Heart right ventricle (tissue), 16 donors: ENCODE results near the gene MED14. TPM values are rescaled to one million over a fixed set of nuclear protein-coding genes. Genes with fewer than 3 reads are reported as not detected.

Source experiments
- ATAC-seq, 8 donors: fragments of 200-7000 bp; cut with Tn5 transposase; one replicate each; pipeline ENCODE4 v1.9.1; 2020; ENCODE audit warnings: mild to moderate bottlenecking in 8 of 8, moderate library complexity in 8 of 8, moderate number of reproducible peaks in 1 of 8
- DNase-seq, 2 donors: peaks; one replicate each; pipeline ENCODE4 v3.0.0-alpha.2; 2020
- H3K27ac ChIP-seq, 10 donors: fragments of 200-600 bp; sonication (generic) in 2 of 10; one replicate each; pipeline versions ENCODE4 v1.5.0 to v1.8.0; 2020 to 2022; ENCODE audit warnings: mild to moderate bottlenecking in 3 of 10
- H3K27me3 ChIP-seq, 7 donors: fragments of 200-600 bp; one replicate each; pipeline ENCODE4 v1.8.0; 2021 to 2022; ENCODE audit warnings: mild to moderate bottlenecking in 2 of 7
- H3K36me3 ChIP-seq, 9 donors: fragments of 200-600 bp; sonication (generic) in 1 of 9; one replicate each; pipeline versions ENCODE4 v1.5.0 to v1.8.0; 2020 to 2022; ENCODE audit warnings: mild to moderate bottlenecking in 2 of 9
- H3K4me1 ChIP-seq, 9 donors: fragments of 200-600 bp; sonication (generic) in 1 of 9; one replicate each; pipeline versions ENCODE4 v1.5.0 to v1.8.0; 2020 to 2022; ENCODE audit warnings: mild to moderate bottlenecking in 4 of 9
- H3K4me3 ChIP-seq, 10 donors: fragments of 200-600 bp; sonication (generic) in 2 of 10; one replicate each; pipeline versions ENCODE4 v1.5.0 to v1.8.0; 2020 to 2022; ENCODE audit warnings: mild to moderate bottlenecking in 7 of 10, moderate library complexity in 2 of 10
- H3K9me3 ChIP-seq, 11 donors: fragments of 200-600 bp in 10 of 11; sonication (generic) in 2 of 11; one replicate each; pipeline versions ENCODE4 v1.5.0 to v1.8.0; 2013 to 2022; ENCODE audit warnings: mild to moderate bottlenecking in 2 of 11, control low read depth in 1 of 11, moderate library complexity in 1 of 11
- CTCF ChIP-seq, 9 donors: fragments of 200-600 bp; sonication (generic) in 2 of 9; IDR thresholded peaks; one replicate each; pipeline versions ENCODE4 v1.5.0 to v1.8.0; 2021 to 2022; ENCODE audit warnings: antibody characterized with exemption in 9 of 9, mild to moderate bottlenecking in 5 of 9, moderate library complexity in 1 of 9
- WGBS, 2 donors: extraction: QIAGEN DNeasy Blood & Tissue Kit; methylation state at CpG; one replicate each; pipeline ENCODE4 v1.1.7; 2013; ENCODE audit warnings: inconsistent platforms in 1 of 2; 5-methylcytosine and 5-hydroxymethylcytosine counted together
- intact Hi-C, 10 donors: fragments of 100-400 bp; cut with DNase I; formaldehyde crosslinking; loops; one replicate each; pipeline versions ENCODE4 v1.11.1 to v1.14.2; 2022
- polyA plus RNA-seq, 2 donors: library from polyadenylated mRNA; stranded (reverse); fragments of 200-250 nt; gene quantifications; one replicate each; pipeline ENCODE4 v1.2.3, GENCODE V29; 2013
- total RNA-seq, 10 donors: library from RNA; stranded (reverse); fragmentation: NEBNext Ultra II Directional in 3 of 10; extraction: Animal tissue kit (Norgen Biotek cat#: 25700) in 3 of 10; gene quantifications; one replicate each; pipeline versions ENCODE4 v1.2.1 to v1.2.4, GENCODE V29; 2021 to 2023
- donor health status: Arrhythmogenic right ventricular cardiomyopathy.
- donor health status: ischemic (EF 13 %, LVEDD 7.1; RV severe dilation, severe dysfunction).
- donor health status: healthy with polysubstance abuse.
- donor health status: DM: no; HTN: yes; CAD: no.
- donor health status: DM: no; HTN: no; CAD: no.
- donor health status: ischemic (EF 25% LVEDD 6.9; RV normal size, moderate dysfunction).
- donor health status: ischemic (EF 25% LVEDD 5.7; RV mildly dilated, moderate dysfunction).
- donor health status: healthy.
- donor health status: DM: yes; HTN: yes; CAD: no.
- donor health status: Ischemic cardiomyopathy.
- donor health status: ischemic (EF 35%, LVEDD 5.7; RV mildly dilated, moderate dysfunction).
- donor health status: nonischemic (EF 11% LVEDD 7.7; RV severe dilation, severe dysfunction).
- donor health status: DM: yes; HTN: yes; CAD: no.
- donor health status: PGD.
- donor health status: ischemic (EF 29% LVEDD 5.4; RV normal size, mild dysfunction).
- donor health status: nonischemic (EF 23%, LVEDD 6.1; RV moderate dilation, normal function).

The MED14 gene
- total and polyA plus RNA-seq, 12 donors, result 7.1 to 44.9 (median 33.1) TPM

DNA sequence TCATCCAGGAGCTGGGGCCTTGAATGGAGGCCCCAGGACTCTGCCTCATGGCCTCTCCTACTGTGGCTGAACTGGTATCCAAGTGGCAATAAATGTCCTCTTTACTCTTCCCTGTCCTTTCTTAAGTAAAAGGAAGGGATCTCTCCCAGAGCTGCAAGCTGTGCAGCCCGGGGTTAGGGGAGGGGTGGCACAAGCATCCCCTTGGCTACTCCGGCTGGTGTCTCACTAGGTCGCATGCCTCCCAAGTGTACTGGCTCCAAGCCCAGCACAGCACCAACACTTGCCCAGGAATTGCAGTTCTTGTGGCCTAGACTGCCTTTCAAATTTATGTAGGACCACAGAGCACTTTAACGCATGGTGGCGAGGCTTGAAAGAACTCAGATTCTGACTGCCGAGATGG, 44.7 kb upstream of the MED14 start:
- H3K36me3 ChIP-seq, result no peaks in the 10 kb centered on the region
- intact Hi-C loops, result loop anchor here in 1 of 10 donors (10.0 kb wide), 1 partner anchor 45 kb away; the partner anchor contains the start of gene MED14
- 46 to 63% methylated on average over 6 of the region's 6 CpGs for WGBS, 2 donors

DNA sequence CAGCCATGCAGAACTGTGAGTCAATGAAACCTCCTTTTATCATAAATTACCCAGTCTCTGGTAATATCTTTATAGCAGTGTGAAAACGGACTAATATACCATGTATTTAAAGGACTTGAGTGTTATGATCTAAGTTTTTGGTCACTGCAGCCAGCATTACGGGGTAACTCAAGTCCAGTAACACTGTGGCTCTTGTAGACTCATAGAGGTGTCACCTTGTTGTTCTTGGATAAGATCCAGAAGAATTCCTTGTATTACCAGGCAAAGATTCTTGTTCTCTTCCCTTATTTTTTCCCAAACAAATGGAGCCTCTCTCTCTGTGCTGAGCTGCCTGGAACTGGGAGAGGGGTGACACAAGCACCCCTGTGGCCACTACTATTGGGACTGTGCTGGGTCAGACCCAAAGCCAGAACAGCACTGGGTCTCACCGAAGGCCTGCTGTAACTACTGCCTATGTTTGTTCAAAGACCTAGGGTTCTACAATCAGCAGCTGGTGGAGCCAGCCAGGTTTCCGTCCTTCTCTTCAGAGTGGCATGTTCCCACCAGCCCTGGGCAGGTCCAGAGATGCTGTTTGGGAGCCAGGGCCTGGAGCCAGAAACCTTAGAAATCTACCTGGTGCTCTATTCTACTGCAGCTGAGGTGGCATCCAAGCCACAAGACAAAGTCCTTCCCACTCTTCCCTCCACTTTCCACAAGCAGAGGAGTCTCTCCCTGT, 43.7 kb upstream of the MED14 start:
- H3K9me3 ChIP-seq, result no peaks in the 10 kb centered on the region
- H3K4me3 ChIP-seq, result no peak overlapping the region
- DNase-seq (no peak), ATAC-seq (no peak)
- no peaks in the 10 kb centered on the region for H3K36me3 ChIP-seq
- H3K27me3 ChIP-seq, result peaks cover 0 to 84% (median 0%) of the 10 kb centered on the region in 7 donors
- no peak overlapping the region for H3K27ac ChIP-seq
- peaks cover 0 to 4% (median 0%) of the 10 kb centered on the region in 9 donors for H3K4me1 ChIP-seq
- 57 to 69% methylated on average over 4 of the region's 4 CpGs for WGBS, 2 donors
- intact Hi-C loops, result no loop called here
- no peak for TF ChIP-seq CTCF (IDR thresholded peaks at IDR 0.05)

More for the DNA sequence above, 44.7 kb upstream of the MED14 start:
- Histone ChIP-seq H3K4me1 (peaks cover 0 to 4% (median 0%) of the 10 kb centered on the region in 9 donors), H3K27ac (no peak overlapping the region), H3K4me3 (no peak overlapping the region), H3K27me3 (peaks cover 0 to 87% (median 0%) of the 10 kb centered on the region in 7 donors), H3K9me3 (no peaks in the 10 kb centered on the region)
- no peak for TF ChIP-seq CTCF (IDR thresholded peaks at IDR 0.05)
- DNase-seq (peak; percentile 8 to 14), ATAC-seq (peak in 3 of 8 donors; percentile 26 to 67 (median 56))

- no peaks in the 10 kb centered on the region for H3K36me3 ChIP-seq
- peaks cover 0 to 4% (median 0%) of the 10 kb centered on the region in 9 donors for H3K4me1 ChIP-seq
- H3K9me3 ChIP-seq, result no peaks in the 10 kb centered on the region
- no peak overlapping the region for H3K4me3 ChIP-seq
- 36 to 54% methylated on average over 3 of the region's 3 CpGs for WGBS, 2 donors
- no peak overlapping the region for H3K27ac ChIP-seq
- DNase-seq, result no peak
- ATAC-seq, result no peak
- intact Hi-C loops, result no loop called here
- no peak for TF ChIP-seq CTCF (IDR thresholded peaks at IDR 0.05)
- H3K27me3 ChIP-seq, result peaks cover 0 to 82% (median 0%) of the 10 kb centered on the region in 7 donors
These were observed 38.5 kb upstream of the MED14 start for GRCh38 chrX:40773809-40774208.

GRCh38 chrX:40773188-40773587, 37.8 kb upstream of the MED14 start:
- DNase-seq (no peak), ATAC-seq (no peak)
- no peak for TF ChIP-seq CTCF (IDR thresholded peaks at IDR 0.05)
- intact Hi-C loops, result no loop called here
- H3K9me3 ChIP-seq, result no peaks in the 10 kb centered on the region
- 82% methylated on average over 7 of the region's 7 CpGs for WGBS, 2 donors
- H3K4me1 ChIP-seq, result peaks cover 0 to 4% (median 0%) of the 10 kb centered on the region in 9 donors
- peaks cover 0 to 77% (median 0%) of the 10 kb centered on the region in 7 donors for H3K27me3 ChIP-seq
- no peak overlapping the region for H3K27ac ChIP-seq
- no peak overlapping the region for H3K4me3 ChIP-seq
- no peaks in the 10 kb centered on the region for H3K36me3 ChIP-seq
